ENCODE results near the gene CSMD2.

GRCh38 chr1:34007760-34008159, 157.3 kb downstream of the CSMD2 start:
- no peak for TF ChIP-seq YY1 (IDR thresholded peaks at IDR 0.05; ENCODE audit: insufficient read depth, insufficient read length)
- no peak for TF ChIP-seq ZNF274 (IDR thresholded peaks at IDR 0.05; ENCODE audit: low read depth, low read length)
- no peak for TF ChIP-seq SUZ12 (IDR thresholded peaks at IDR 0.05; ENCODE audit: extremely low read depth, insufficient read depth, insufficient read length)

All from NT2/D1 (cell line).